A549 (cell line): ENCODE data around the gene GABBR2. TPM values are rescaled to one million over a fixed set of nuclear protein-coding genes. Genes with fewer than 3 reads are reported as not detected.

Experiments used
- ATAC-seq, 2 experiments: fragments of 200-7000 bp in 1 of 2; fragments of >200 bp in 1 of 2; cut with Nextera tagmentation in 1 of 2; cut with Tn5 transposase in 1 of 2; 3 replicates each; pipeline versions ENCODE4 v1.8.0 to v1.9.1; 2018 to 2020; ENCODE audit warnings: mild to moderate bottlenecking in 1 of 2, moderate library complexity in 1 of 2
- CTCF ChIA-PET: fragments of 300-600 bp; sonication (Branson Sonifier 250); formaldehyde crosslinking; extraction: SDS; loops from one replicate; lab custom pipeline; 2021; ENCODE audit warnings: antibody characterized with exemption, inconsistent platforms; lab: Yijun Ruan, JAX
- POLR2A ChIA-PET: fragments of 350-600 bp; formaldehyde crosslinking; extraction: SDS; loops from one replicate; lab custom pipeline; 2021; ENCODE audit warnings: antibody characterized with exemption, inconsistent platforms; lab: Yijun Ruan, JAX
- DNase-seq, 2 experiments: peaks; one replicate each; pipeline versions ENCODE4 v3.0.0 to v3.0.0-alpha.2; 2011 to 2016; ENCODE audit warnings: low read depth in 1 of 2, low spot score in 1 of 2
- FAIRE-seq: peaks from 2 replicates; lab custom pipeline; 2011; peaks lifted over from hg19 to GRCh38; lab: Jason Lieb, UNC
- H3K27ac ChIP-seq, 2 experiments: fragments of >200 bp; sonication (Bioruptor Twin); formaldehyde crosslinking; 3 replicates each; pipeline ENCODE4 v1.5.1; 2016 to 2017
- H3K4me1 ChIP-seq: fragments of >200 bp; sonication (Bioruptor Twin); formaldehyde crosslinking; 3 replicates; pipeline ENCODE4 v1.6.1; 2016
- H3K4me2 ChIP-seq: fragments of >200 bp; sonication (Bioruptor Twin); formaldehyde crosslinking; 3 replicates; pipeline ENCODE4 v1.6.1; 2016
- H3K4me3 ChIP-seq: fragments of >200 bp; sonication (Bioruptor Twin); formaldehyde crosslinking; 3 replicates; pipeline ENCODE4 v1.5.1; 2016
- H3K9me3 ChIP-seq: fragments of >200 bp; sonication (Bioruptor Twin); formaldehyde crosslinking; 3 replicates; pipeline ENCODE4 v1.6.1; 2016
- CEBPB ChIP-seq, 2 experiments: fragments of >200 bp in 1 of 2; sonication (Bioruptor Twin) in 1 of 2; formaldehyde crosslinking in 1 of 2; IDR thresholded peaks; 2 replicates each; pipeline ENCODE4 v1.6.1; 2012 to 2016
- E2F6 ChIP-seq: IDR thresholded peaks from 2 replicates; pipeline ENCODE4 v1.6.1; 2012; ENCODE audit warnings: low read depth, borderline replicate concordance
- EP300 ChIP-seq, 2 experiments: fragments of >200 bp; sonication (Bioruptor Twin); formaldehyde crosslinking; IDR thresholded peaks; 2 replicates in 1 of 2; 3 replicates in 1 of 2; pipeline ENCODE4 v1.6.1; 2016 to 2017
- FOSL2 ChIP-seq, 2 experiments: fragments of 450-650 bp in 1 of 2; fragments of >200 bp in 1 of 2; sonication (Bioruptor Twin) in 1 of 2; formaldehyde crosslinking; IDR thresholded peaks; 2 replicates each; pipeline versions ENCODE4 v1.5.0 to v1.6.1; 2016 to 2020; ENCODE audit warnings: mild to moderate bottlenecking in 1 of 2, moderate library complexity in 1 of 2
- HEYL ChIP-seq: fragments of 250-450 bp; sonication (Bioruptor Pico); IDR thresholded peaks from 2 replicates; pipeline ENCODE4 v1.8.0; 2021; ENCODE audit warnings: mild to moderate bottlenecking, moderate library complexity
- HOXA7 ChIP-seq: fragments of 250-450 bp; sonication (Bioruptor Pico); IDR thresholded peaks from 2 replicates; pipeline ENCODE4 v1.5.0; 2020; ENCODE audit warnings: mild to moderate bottlenecking, moderate library complexity
- HOXB5 ChIP-seq: fragments of 250-450 bp; sonication (Bioruptor Pico); IDR thresholded peaks from 2 replicates; pipeline ENCODE4 v1.5.0; 2020; ENCODE audit warnings: mild to moderate bottlenecking, moderate library complexity
- JUN ChIP-seq, 2 experiments: fragments of >200 bp; sonication (Bioruptor Twin); formaldehyde crosslinking; IDR thresholded peaks; 2 replicates in 1 of 2; 3 replicates in 1 of 2; pipeline ENCODE4 v1.6.1; 2016 to 2017
- KDM5A ChIP-seq: fragments of 200-600 bp; sonication (generic); IDR thresholded peaks from 2 replicates; pipeline ENCODE4 v1.6.1; 2016; ENCODE audit warnings: antibody characterized with exemption, mild to moderate bottlenecking
- MAZ ChIP-seq: fragments of 150-350 bp; IDR thresholded peaks from 2 replicates; pipeline ENCODE4 v1.6.1; 2014; ENCODE audit warnings: antibody characterized with exemption, low read depth, low read length, borderline replicate concordance
- NPAS2 ChIP-seq: fragments of 250-450 bp; sonication (Bioruptor Pico); IDR thresholded peaks from 2 replicates; pipeline ENCODE4 v1.8.0; 2022; ENCODE audit warnings: mild to moderate bottlenecking, moderate library complexity, borderline replicate concordance
- PHF8 ChIP-seq: fragments of 200-600 bp; sonication (generic); IDR thresholded peaks from 2 replicates; pipeline ENCODE4 v1.6.1; 2016; ENCODE audit warnings: low read depth, mild to moderate bottlenecking, antibody characterized with exemption, moderate library complexity, borderline replicate concordance
- RARB ChIP-seq: fragments of 250-450 bp; sonication (Bioruptor Pico); IDR thresholded peaks from 2 replicates; pipeline ENCODE4 v1.8.0; 2021; ENCODE audit warnings: mild to moderate bottlenecking, moderate library complexity
- REST ChIP-seq: fragments of 200-600 bp; sonication (generic); IDR thresholded peaks from 2 replicates; pipeline ENCODE4 v1.6.1; 2016; ENCODE audit warnings: antibody characterized with exemption, mild to moderate bottlenecking, moderate library complexity
- TFCP2L1 ChIP-seq: fragments of 250-450 bp; sonication (Bioruptor Pico); IDR thresholded peaks from 2 replicates; pipeline ENCODE4 v1.5.0; 2021; ENCODE audit warnings: mild to moderate bottlenecking
- ZNF302 ChIP-seq: fragments of 250-450 bp; sonication (Bioruptor Pico); IDR thresholded peaks from 2 replicates; pipeline ENCODE4 v1.9.0; 2021; ENCODE audit warnings: inconsistent platforms, mild to moderate bottlenecking, moderate library complexity
- WGBS: methylation state at CpG from one replicate; pipeline ENCODE4 v1.1.6; 2017; ENCODE audit errors: missing lambda C conversion rate; 5-methylcytosine and 5-hydroxymethylcytosine counted together
- polyA plus RNA-seq, 4 experiments: library from polyadenylated mRNA; depleted of rRNA in 3 of 4; stranded (reverse); fragments of >200 nt; fragmentation: RNase III in 1 of 4; extraction: RNeasy Plus Mini Kit Qiagen cat#74134 plus additional on column Dnase treatment in 1 of 4; gene quantifications; 2 replicates in 3 of 4; 3 replicates in 1 of 4; pipeline ENCODE4 v1.2.3, GENCODE V29; 2011 to 2017
- TF ChIP-seq, protein P1 (sequence below): fragments of >200 bp; sonication (Bioruptor Twin); formaldehyde crosslinking; IDR thresholded peaks from 2 replicates; pipeline ENCODE4 v1.6.1; 2016
- TF ChIP-seq, protein P2 (sequence below): fragments of 150-350 bp; IDR thresholded peaks from 2 replicates; pipeline ENCODE4 v1.6.1; 2014; ENCODE audit warnings: low read depth, mild to moderate bottlenecking, low read length

Gene GABBR2
- polyA plus RNA-seq, 2 of the 4 experiments (the other 2 are of a cell fraction), result 0.08 to 0.57 TPM

- H3K4me2 ChIP-seq, result no peak overlapping the region
- TF ChIP-seq HOXA7 (CRISPR knock-in tag) (no peak), KDM5A (no peak), E2F6 (no peak), ZNF302 (CRISPR knock-in tag) (no peak), NPAS2 (CRISPR knock-in tag) (no peak), HEYL (CRISPR knock-in tag) (no peak), TFCP2L1 (CRISPR knock-in tag) (no peak), CEBPB (IDR thresholded peaks at IDR 0.05) (no peak), EP300 (IDR thresholded peaks at IDR 0.05) (no peak), PHF8 (no peak)
- H3K4me1 ChIP-seq, result peaks cover 29% of the 10 kb centered on the region
- no peak for DNase-seq
- ATAC-seq, result no peak
- no peak overlapping the region; a peak in 1 of 6 replicates for H3K27ac ChIP-seq
- POLR2A ChIA-PET, result no interaction called here
- no peaks in the 10 kb centered on the region for H3K9me3 ChIP-seq
- 81% methylated on average over 5 of the region's 5 CpGs for WGBS
- FAIRE-seq, result no peak
- CTCF ChIA-PET, result no interaction called here
- H3K4me3 ChIP-seq, result no peak overlapping the region
Measured at GRCh38 chr9:98477884-98478283, 230.9 kb downstream of the GABBR2 start.

- TF ChIP-seq JUN (IDR thresholded peaks at IDR 0.05) (no peak), REST (peak; percentile 48; the same call in 1 of the 2 replicates)
- Histone ChIP-seq H3K4me2 (no peak overlapping the region), H3K27ac (no peak overlapping the region), H3K4me1 (no peaks in the 10 kb centered on the region), H3K9me3 (no peaks in the 10 kb centered on the region), H3K4me3 (no peak overlapping the region)
- ATAC-seq, result no peak
- ChIA-PET CTCF (no interaction called here), POLR2A (no interaction called here)
- WGBS, result 7% methylated on average over 2 of the region's 2 CpGs
- no peak for DNase-seq
- FAIRE-seq, result no peak
Measured at GRCh38 chr9:98472216-98472615, 236.5 kb downstream of the GABBR2 start.

DNA sequence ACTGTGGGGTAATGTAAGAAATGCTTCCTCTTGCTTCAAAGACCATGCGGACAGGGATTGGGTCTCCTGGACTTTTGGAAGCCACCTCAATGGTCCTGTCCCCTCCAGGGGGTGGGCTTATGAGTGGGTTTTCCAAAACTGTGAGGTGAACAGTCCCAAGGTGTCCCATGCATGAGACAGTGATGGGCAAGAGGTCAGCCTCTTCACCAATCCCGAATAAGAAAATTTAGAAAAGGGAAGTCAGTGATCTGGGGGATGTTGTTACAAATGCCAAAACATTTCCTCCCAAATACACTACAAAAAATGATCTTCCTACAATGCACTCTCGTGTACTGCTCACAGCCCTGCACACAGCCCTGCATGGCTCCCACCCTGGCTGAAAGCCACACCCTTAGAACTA, 237.6 kb downstream of the GABBR2 start:
- Histone ChIP-seq H3K4me2 (no peak overlapping the region), H3K4me1 (no peaks in the 10 kb centered on the region)
- no peak for TF ChIP-seq FOSL2 (IDR thresholded peaks at IDR 0.05)
- TF ChIP-seq FOSL2 (CRISPR knock-in tag; IDR thresholded peaks at IDR 0.05), result no peak
- TF ChIP-seq NPAS2 (CRISPR knock-in tag), result no peak
- TF ChIP-seq, protein P1, sequence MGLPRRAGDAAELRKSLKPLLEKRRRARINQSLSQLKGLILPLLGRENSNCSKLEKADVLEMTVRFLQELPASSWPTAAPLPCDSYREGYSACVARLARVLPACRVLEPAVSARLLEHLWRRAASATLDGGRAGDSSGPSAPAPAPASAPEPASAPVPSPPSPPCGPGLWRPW, result no peak
- TF ChIP-seq JUN (IDR thresholded peaks at IDR 0.05), result no peak
- TF ChIP-seq MAZ, result no peak
- TF ChIP-seq HOXB5 (CRISPR knock-in tag), result no peak
- TF ChIP-seq, protein P2, sequence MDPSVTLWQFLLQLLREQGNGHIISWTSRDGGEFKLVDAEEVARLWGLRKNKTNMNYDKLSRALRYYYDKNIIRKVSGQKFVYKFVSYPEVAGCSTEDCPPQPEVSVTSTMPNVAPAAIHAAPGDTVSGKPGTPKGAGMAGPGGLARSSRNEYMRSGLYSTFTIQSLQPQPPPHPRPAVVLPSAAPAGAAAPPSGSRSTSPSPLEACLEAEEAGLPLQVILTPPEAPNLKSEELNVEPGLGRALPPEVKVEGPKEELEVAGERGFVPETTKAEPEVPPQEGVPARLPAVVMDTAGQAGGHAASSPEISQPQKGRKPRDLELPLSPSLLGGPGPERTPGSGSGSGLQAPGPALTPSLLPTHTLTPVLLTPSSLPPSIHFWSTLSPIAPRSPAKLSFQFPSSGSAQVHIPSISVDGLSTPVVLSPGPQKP, result no peak
- no peak for TF ChIP-seq RARB
- TF ChIP-seq, all 56 proteins: peak for 0
- DNase-seq (no peak), ATAC-seq (no peak), FAIRE-seq (no peak)
- no peaks in the 10 kb centered on the region for H3K9me3 ChIP-seq
- 34% methylated on average over 3 of the region's 3 CpGs for WGBS
- H3K27ac ChIP-seq, result no peak overlapping the region
- CTCF ChIA-PET, result no interaction called here
- POLR2A ChIA-PET, result no interaction called here
- no peak overlapping the region for H3K4me3 ChIP-seq
